ENCODE data around the gene AOPEP.

Gene AOPEP

DNA sequence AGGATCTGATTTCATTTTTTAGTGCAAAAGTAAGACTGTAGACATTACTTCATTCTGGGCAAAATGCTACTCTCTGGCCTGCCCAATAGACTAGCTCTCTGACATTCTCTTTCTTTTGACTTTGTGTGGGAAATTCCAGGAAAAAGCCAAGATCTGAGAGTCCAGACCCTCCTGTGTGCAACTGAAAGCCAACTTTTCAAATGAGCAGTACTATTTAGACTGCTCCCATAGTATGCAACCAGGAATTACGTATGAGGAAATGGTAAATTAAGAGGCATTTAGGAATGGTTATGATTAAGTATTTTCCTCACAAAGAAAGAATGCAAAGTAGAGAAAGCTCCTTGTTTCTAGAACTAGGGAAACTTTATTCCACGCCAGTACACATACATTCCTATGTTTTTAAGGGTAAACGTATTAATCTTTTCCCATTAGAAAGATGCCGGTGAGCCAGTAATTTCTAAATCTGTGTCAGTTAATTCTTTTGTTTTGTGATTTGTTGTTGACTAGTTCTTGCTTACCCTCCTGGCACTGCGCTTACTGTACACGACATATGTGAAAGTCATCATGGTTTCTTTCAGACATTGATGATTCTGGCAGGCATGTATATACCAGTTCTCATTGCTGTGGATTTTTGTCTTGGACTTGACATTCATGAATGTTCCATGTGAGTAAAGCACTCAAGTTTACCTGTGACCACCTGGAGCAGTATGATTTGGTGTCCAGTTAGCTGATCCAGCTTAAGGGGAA is 56.0 kb downstream of the AOPEP start:
- no peaks in the 10 kb centered on the region for H3K9me2 ChIP-seq (replicated peaks; ENCODE audit: insufficient read depth, low read length)
- no peak overlapping the region for H3K4me3 ChIP-seq (ENCODE audit: low read length)
- H3K27me3 ChIP-seq (replicated peaks; ENCODE audit: insufficient read depth, low read length): no peaks in the 10 kb centered on the region
- H3K36me3 ChIP-seq (replicated peaks; ENCODE audit: insufficient read depth, low read length): no peaks in the 10 kb centered on the region
- H3K9me3 ChIP-seq (replicated peaks; ENCODE audit: insufficient read depth, low read length): no peaks in the 10 kb centered on the region
- no peaks in the 10 kb centered on the region for H3K4me1 ChIP-seq (ENCODE audit: low read length)
- no peak overlapping the region for H3K4me2 ChIP-seq (ENCODE audit: low read depth, low read length)
- no peaks in the 10 kb centered on the region for H3K79me2 ChIP-seq (ENCODE audit: low read length)
- H3K27ac ChIP-seq (ENCODE audit: low read length): no peak overlapping the region
- H2AFZ ChIP-seq (ENCODE audit: low read length): no peak overlapping the region
- no peaks in the 10 kb centered on the region for H3F3A ChIP-seq (ENCODE audit: insufficient read depth, low read length)
- DNase-seq: no peak
- no peak overlapping the region for H3K9ac ChIP-seq (ENCODE audit: low read length)
- TF ChIP-seq EZH2 (optimal IDR thresholded peaks at IDR 0.05; ENCODE audit: low read depth, low read length) (no peak), EZH2phosphoT487 (IDR thresholded peaks at IDR 0.05; ENCODE audit: low read length) (no peak)
- TF ChIP-seq, protein P1, sequence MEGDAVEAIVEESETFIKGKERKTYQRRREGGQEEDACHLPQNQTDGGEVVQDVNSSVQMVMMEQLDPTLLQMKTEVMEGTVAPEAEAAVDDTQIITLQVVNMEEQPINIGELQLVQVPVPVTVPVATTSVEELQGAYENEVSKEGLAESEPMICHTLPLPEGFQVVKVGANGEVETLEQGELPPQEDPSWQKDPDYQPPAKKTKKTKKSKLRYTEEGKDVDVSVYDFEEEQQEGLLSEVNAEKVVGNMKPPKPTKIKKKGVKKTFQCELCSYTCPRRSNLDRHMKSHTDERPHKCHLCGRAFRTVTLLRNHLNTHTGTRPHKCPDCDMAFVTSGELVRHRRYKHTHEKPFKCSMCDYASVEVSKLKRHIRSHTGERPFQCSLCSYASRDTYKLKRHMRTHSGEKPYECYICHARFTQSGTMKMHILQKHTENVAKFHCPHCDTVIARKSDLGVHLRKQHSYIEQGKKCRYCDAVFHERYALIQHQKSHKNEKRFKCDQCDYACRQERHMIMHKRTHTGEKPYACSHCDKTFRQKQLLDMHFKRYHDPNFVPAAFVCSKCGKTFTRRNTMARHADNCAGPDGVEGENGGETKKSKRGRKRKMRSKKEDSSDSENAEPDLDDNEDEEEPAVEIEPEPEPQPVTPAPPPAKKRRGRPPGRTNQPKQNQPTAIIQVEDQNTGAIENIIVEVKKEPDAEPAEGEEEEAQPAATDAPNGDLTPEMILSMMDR (IDR thresholded peaks at IDR 0.05; ENCODE audit: low read length): no peak
- no peaks in the 10 kb centered on the region for H4K20me1 ChIP-seq (ENCODE audit: insufficient read depth, low read length)

DNA sequence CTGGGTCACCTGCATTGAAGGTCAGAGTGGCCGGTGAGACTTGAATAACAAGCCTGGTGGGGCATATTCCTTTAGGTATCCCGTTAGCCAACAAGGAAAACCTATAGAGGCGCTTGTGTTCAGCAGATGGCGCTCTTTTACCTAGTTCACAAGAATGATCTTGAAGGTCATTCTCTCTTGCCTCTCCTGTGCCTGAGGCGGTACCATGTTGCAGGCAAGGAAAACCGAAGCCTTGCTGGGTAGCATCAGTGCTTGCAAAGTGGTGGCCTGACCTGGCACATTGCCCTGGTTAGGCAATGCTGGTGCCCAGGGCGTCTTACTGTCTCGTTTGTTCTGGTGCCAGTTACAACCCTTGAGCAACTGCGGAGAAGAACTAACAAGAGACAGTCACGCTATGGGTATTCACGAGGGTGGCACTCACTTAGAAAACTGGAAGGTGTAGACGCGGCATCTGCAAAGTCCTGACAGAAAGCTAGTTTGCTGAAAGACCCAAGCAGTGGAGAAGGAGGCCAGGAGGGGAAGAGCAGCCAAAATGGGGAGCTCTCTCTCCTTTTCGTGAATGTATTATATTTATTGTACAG is 56.7 kb downstream of the AOPEP start:
- Histone ChIP-seq H3K4me1 (ENCODE audit: low read length) (no peaks in the 10 kb centered on the region), H3K36me3 (replicated peaks; ENCODE audit: insufficient read depth, low read length) (no peaks in the 10 kb centered on the region), H3K27ac (ENCODE audit: low read length) (no peak overlapping the region), H3K4me3 (ENCODE audit: low read length) (no peak overlapping the region), H2AFZ (ENCODE audit: low read length) (no peak overlapping the region), H3F3A (ENCODE audit: insufficient read depth, low read length) (no peaks in the 10 kb centered on the region), H4K20me1 (ENCODE audit: insufficient read depth, low read length) (no peaks in the 10 kb centered on the region), H3K9ac (ENCODE audit: low read length) (no peak overlapping the region), H3K4me2 (ENCODE audit: low read depth, low read length) (no peak overlapping the region), H3K9me3 (replicated peaks; ENCODE audit: insufficient read depth, low read length) (no peaks in the 10 kb centered on the region), H3K79me2 (ENCODE audit: low read length) (no peaks in the 10 kb centered on the region), H3K9me2 (replicated peaks; ENCODE audit: insufficient read depth, low read length) (no peaks in the 10 kb centered on the region), H3K27me3 (replicated peaks; ENCODE audit: insufficient read depth, low read length) (no peaks in the 10 kb centered on the region)
- TF ChIP-seq, protein P1 (IDR thresholded peaks at IDR 0.05; ENCODE audit: low read length): peak; percentile 70
- no peak for TF ChIP-seq EZH2phosphoT487 (IDR thresholded peaks at IDR 0.05; ENCODE audit: low read length)
- DNase-seq: peak; percentile 70

DNA sequence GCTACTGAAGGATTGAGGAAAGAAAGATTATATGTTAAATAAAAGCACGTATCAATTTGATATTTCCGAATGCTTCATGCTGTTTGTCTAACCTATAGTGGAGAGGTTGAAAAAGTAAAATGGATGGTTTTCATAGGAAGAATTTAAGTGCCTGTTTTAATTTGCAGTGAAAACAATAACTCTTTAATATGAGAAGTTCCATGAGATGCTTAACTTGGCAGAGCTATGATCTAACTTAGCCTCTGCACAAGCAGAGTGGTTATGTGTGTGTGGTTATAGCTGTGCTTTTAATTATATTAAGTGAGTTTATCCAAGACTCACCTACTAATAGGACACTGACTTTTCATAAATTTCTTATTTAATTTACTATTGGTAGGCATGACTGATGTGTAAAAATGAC is 57.4 kb downstream of the AOPEP start:
- Histone ChIP-seq H3F3A (ENCODE audit: insufficient read depth, low read length) (no peaks in the 10 kb centered on the region), H3K4me1 (ENCODE audit: low read length) (no peaks in the 10 kb centered on the region), H3K79me2 (ENCODE audit: low read length) (no peaks in the 10 kb centered on the region), H3K4me3 (ENCODE audit: low read length) (no peak overlapping the region), H3K27ac (ENCODE audit: low read length) (no peak overlapping the region), H3K9ac (ENCODE audit: low read length) (no peak overlapping the region), H3K9me3 (replicated peaks; ENCODE audit: insufficient read depth, low read length) (no peaks in the 10 kb centered on the region), H4K20me1 (ENCODE audit: insufficient read depth, low read length) (no peaks in the 10 kb centered on the region), H2AFZ (ENCODE audit: low read length) (no peak overlapping the region), H3K27me3 (replicated peaks; ENCODE audit: insufficient read depth, low read length) (no peaks in the 10 kb centered on the region), H3K9me2 (replicated peaks; ENCODE audit: insufficient read depth, low read length) (no peaks in the 10 kb centered on the region), H3K4me2 (ENCODE audit: low read depth, low read length) (no peak overlapping the region), H3K36me3 (replicated peaks; ENCODE audit: insufficient read depth, low read length) (no peaks in the 10 kb centered on the region)
- TF ChIP-seq EZH2 (optimal IDR thresholded peaks at IDR 0.05; ENCODE audit: low read depth, low read length) (no peak), EZH2phosphoT487 (IDR thresholded peaks at IDR 0.05; ENCODE audit: low read length) (no peak)
- TF ChIP-seq, protein P1 (IDR thresholded peaks at IDR 0.05; ENCODE audit: low read length): no peak
- DNase-seq: no peak

Measured in MM.1S (cell line).